CD4-positive, alpha-beta T cell treated with Interferon gamma for 1 hour (primary cell): Measurements from ENCODE around the gene KLK11.
"Not testable (repeated sequence)": the region's sequence is repeated elsewhere in the genome, so short reads cannot be mapped to it uniquely, and the experiment has no call there.

ENCODE experiments used
- DNase-seq: peaks from one replicate; pipeline ENCODE4 v3.0.0-alpha.2; 2020

Gene KLK11

DNA sequence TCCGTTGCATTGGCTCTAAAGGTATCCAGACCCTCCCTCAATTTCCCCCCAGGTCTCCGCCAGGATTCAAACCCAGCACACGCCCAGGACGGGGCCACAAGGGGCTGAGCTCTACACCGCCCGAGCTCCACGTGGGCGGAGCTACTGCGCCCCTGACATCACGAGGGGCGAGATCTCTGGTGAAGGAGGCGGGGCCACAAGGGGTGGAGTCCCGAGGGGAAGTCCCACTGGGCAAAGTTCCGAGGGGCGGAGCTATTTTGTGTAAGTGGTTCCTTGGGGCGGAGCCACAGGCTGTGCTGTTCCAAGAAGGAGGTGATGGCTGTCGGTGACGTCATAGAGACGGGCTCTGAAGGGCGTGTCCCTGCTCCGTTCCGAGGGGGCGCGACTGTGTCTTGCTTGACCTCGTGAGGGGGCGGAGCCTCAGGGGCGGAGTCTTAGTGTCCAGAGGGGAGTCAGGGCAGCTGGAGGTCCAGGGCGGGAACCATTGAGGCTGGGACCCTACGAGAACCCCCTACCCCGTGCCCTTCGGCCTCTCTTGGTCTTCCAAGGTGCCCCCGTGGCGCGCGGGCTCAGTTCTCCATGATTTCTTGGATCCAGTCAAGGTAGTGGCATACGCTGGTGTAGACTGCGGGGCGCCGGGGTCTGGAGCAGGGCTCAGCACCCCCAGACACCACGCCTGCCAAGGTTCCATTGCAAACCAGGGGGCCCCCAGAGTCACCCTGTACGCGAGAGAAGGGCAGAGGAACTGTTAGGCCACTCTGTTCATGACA lies 23.7 kb downstream of the KLK11 start:
- peak; percentile 11 for DNase-seq

DNA sequence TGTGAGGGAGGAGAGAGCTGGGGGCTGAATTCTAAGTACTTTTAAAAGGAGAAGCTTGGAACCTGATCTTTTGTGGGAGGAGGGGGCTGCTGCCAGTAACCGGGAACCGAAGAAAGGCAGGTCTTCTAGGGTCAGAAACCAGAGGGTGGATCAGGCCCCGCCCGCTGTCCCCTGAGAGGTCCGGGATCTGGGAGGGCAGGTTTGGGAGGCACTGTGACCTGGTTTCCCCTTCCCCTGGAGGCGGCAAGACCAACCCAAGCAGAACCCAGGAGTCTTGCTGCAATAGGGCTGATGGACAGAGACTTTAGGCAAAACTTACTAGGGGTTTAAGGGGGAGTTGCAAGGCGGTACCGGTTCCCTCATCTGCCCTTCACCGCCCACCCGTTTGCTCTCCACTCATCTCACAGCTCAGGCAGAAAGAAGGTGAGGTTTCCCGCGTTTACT lies 24.3 kb downstream of the KLK11 start:
- DNase-seq, result no peak

DNA sequence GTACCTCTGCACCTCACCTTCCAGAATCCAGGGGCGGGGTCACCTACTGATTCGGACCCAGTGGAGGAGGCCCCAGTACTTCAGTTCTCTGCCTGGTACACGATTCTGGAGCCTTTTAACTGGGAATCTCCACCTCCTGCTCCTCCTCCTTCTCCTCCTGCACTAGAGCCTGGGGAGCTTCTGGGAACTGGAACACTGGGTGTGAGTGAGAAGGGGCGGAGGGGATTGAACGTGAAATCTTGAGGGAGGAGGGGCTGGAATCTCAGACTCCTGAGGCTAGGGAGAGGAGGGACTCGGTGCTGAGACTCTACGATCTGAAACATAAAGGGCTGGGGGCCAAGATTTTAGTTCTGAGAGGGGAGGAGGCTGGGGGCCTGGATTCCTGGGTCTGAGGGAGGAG lies 24.9 kb downstream of the KLK11 start, which contains the start of gene KLK8:
KLK8 (minus strand) TSS at position 90 of the 400 bp plus-strand sequence. CDS start 437 bp downstream, outside the sequence.
- no peak for DNase-seq

DNA sequence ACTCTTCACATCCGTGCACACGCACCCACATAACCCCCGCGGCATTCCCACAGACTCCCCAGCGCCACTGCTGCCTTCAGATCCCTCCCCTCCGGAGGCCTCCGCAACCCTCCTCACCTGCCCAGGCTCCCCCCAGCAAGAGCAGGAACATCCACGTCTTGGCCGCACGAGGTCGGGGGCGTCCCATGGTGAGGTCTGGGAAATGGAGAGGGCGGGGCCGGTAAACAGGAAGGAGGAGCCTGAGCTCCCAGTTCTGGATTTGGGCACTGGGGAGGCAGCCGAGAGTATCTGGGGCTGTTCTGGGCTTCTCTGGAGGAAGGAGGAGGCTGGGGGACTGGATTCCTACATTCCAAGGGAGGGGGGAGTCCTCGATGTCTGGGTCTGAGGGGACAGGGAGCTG lies 25.4 kb downstream of the KLK11 start:
- DNase-seq, result no peak

DNA sequence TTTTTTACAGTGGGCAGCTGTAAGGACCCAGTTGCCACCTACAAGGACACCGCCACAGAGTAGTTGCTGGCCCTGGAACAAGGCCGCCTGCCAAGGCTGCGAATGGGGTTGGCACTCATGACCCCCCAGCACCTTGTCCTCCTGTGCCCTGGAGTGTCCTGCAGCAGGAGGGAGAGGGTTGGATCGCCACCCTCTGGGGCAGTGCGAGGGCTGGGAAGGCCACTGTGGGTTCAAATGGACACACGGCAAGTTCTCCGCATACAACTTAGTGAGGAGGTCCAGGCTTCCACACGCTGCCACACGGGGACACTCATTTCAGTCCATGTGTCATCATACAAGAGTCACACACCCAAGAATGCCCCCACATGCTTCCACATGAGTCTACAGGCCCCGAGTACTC lies 26.0 kb downstream of the KLK11 start:
- DNase-seq, result no peak

DNA sequence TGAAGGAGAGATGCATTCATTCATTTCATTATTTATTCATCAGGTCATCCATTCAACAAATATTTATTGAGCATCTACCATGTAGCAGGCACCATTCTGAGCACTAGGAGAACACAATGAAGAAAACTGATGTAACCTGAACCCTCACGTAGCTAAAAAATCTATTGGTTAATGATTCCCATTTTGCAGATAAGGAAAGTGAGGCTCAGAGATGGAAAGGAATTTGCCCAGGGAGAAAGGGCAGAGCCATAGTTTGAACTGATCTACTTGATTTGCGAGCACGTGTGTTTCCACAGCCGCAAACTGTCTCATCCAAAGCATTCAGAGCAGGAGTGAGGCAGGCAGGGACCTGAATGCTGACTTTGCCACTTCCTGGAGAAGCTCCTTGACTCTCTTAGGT lies 27.7 kb downstream of the KLK11 start:
- DNase-seq, result no peak

DNA sequence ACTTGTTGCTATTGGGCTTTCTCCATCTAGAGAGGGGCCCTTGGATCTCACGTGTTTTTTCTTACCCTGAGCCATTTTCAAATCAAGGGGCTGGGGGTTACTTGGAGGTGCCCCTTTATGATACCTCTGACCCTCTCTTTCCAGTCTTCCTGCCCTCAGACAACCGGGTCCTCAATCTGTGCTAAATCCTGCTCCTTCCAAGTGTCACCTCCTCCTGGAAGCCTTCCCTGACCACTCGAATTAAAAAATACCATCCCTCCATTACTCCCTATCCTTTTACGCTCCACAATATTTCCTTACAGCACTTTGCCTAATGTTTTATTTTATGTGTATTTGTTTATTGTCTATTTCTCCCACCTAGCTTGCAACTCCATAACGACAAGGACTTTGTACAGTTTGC lies 28.4 kb downstream of the KLK11 start:
- DNase-seq, result no peak

DNA sequence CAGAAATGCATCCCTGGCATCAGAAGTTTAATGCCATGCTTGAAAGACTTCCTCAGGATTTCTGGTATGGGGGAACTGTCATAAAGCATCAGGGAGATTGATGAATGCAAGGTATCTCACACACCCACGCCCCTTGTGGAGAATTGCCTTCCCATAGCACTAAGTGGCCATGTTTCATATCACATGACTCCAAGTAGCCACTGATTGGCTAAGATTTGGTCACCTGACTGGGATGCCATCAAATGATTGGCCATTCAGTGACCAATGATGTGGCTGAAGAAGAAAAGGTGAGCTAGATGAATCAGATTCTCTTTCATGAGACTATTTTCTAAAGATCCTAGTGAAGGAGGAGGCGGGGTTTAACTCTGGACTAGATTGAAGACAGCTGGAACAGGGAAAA lies 32.3 kb downstream of the KLK11 start:
- DNase-seq, result no peak

DNA sequence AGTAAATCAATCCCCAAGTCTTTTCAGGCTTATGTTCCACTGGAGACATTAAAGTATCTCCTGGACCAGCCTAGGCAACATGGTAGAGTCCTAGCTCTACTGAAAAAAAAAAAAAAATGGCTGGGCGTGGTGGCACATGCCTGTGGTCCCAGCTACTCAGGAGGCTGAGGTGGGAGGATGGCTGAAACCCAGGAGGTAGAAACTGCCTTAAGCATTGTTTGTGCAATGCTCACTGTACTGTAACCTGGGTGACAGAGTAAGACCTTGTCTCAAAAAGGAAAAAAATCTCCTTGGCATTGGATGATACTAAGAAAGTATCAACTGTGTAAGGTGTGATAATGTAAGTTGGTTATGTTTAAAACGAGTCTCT lies 33.8 kb downstream of the KLK11 start:
- no peak for DNase-seq

DNA sequence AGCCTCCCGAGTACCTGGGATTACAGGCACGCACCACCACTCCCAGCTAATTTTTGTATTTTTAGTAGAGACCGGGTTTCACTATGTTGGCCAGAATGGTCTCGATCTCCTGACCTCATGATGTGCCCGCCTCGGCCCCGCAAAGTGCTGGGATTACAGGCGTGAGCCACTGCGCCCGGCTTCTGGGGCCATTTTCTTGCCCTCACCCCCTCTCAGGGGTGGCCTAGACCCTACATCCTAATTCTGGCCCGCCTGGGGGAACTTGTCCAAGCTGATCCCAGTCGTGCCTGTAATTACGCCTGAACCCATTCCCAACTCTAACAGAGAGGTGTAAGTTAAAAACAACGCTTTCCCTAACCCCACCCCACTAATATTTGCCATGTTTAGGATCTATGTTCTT lies 42.0 kb downstream of the KLK11 start:
- DNase-seq, result not testable (repeated sequence)

DNA sequence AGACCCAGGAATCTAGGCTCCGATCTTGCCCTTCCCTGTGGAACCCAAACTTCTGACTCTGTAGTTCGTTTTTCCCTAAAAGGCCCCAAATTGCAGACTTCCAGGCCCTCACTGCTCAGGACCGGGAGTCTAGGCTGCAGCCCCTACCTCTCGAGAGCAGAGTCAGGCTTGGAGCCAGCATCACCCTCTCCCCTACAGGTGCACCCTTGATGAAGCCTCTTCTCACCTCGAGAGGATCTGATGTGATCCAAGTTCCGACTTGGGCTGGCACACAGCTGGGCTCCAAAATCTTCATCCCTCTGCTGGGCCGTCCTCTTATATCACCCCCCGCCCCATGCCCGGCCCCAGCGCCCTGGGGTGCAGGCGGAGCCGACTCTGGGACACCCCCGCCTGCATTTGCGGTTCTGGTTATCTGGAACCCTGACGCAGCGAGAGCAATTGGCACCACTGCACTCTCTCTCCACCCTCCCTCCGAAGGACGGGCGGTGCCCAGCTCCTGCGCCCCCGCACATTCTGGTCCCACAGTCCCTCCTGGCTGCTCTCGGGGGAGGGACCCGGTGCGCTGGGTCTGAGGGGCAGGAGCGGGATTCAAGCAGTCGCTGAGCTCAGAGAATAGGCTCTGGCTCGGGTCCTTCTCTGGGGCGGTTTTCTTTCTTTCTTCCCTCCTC lies 42.7 kb downstream of the KLK11 start, which contains the start of gene KLK7:
KLK7 (minus strand) TSS at position 293 of the 668 bp plus-strand sequence. CDS start 1,518 bp downstream, outside the sequence.
- no peak for DNase-seq

DNA sequence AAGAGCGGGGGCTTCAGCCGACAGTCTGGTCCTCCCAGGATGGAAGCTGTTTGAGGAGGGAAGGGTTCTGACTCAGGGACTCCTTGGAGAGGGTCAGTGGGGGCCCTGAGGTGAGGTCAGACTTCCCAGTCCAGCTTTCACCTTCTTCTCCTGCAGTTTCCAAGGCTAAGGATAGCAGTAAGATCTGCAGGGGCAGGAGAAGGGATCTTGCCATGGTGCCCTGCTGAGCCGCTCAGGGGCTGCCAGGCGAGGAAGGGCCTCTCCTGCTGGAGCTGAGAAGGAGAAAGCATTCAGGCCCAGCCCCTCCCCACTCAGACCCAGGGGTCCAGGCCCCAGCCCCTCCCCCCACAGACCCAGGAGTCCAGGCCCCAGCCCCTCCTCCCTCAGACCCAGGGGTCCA lies 44.2 kb downstream of the KLK11 start:
- no peak for DNase-seq

DNA sequence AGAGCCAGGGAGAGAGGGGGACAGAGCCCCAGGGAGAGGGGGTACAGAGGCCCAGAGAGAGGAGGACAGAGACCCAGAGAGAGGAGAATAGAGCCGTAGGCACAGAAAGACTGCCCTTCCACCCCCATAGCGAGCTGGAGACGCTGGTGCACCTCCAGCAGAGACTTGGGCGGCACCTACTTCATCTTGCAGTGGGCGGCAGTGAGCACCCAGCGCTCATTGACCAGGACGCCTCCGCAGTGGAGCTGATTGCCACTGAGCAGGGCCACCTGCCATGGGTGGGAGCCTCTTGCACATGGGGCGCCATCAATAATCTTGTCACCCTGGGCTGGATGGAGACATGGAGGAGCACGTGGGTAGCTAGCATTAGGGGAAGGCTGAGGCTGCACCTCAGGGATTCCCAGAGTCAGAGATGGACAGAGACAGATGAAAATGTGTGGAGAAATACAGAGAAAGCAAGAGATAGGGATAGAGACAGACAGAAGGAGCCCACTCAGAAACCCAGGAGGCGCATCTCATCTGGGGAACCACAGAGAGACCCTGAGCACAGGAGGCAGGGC lies 44.7 kb downstream of the KLK11 start:
- DNase-seq, result no peak

DNA sequence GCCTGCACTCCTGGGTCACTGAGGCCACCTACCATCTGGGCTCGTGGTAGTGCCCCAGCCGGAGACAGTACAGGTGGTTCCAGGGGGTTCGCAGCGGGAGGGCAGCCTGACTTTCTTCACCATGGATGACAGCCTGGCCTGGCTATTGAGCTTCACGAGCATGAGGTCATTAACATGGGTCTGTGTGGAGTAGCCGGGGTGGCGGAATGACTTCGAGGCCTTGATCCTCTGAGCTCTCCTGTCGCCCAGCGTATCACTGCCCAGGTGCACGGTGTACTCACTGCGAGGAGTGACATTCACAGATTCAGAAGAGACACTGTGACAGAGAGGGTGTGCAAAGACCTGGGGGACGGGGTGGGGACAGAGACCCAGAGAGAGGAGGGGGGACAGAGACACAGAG lies 46.2 kb downstream of the KLK11 start:
- no peak for DNase-seq

DNA sequence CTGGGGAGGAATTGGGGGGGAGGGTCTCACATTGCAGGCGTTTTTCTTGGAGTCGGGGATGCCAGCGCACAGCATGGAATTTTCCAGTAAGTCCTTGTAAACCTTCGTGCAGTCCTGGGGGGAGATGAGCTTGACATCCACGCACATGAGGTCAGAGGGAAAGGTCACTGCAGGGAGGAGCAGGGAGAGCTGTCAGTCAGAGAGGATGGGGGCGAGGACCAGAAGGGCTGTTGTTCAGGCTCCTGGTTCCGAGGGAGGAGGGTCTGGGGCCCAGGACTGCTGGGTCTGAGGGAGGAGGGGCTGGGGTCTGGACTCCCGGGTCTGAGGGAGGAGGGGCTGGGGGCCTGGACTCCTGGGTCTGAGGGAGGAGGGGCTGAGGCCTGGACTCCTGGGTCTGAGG lies 46.7 kb downstream of the KLK11 start:
- no peak for DNase-seq

DNA sequence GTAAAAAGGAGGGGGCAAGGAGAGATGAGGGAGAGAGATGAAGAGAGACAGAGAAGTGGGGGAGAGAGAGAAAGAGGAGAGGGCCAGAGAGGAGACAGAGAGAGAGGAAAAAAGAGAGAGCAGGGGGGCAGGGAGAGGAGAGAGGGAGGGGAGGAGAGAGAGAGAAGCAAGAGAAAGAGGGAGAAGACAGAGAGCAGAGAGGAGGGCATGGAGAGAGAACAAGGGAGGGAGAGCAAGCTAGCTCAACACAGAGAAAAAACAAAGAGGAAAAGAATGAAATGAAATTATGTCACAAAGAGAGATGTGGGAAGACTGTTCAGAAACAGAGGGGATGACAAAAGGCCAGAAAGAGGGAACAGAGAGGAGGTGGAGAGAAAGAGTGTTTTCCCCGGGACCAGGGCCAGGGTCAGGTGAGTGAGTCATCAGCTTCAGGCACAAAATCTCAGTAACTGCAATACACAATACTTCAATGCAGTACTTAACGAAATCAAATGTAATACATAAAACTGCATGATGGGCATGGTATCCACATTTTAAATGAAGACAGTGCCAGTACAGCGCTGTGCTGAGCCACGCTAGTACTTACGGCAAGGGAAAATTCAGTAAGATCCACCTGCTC lies 47.5 kb downstream of the KLK11 start:
- no peak for DNase-seq

DNA sequence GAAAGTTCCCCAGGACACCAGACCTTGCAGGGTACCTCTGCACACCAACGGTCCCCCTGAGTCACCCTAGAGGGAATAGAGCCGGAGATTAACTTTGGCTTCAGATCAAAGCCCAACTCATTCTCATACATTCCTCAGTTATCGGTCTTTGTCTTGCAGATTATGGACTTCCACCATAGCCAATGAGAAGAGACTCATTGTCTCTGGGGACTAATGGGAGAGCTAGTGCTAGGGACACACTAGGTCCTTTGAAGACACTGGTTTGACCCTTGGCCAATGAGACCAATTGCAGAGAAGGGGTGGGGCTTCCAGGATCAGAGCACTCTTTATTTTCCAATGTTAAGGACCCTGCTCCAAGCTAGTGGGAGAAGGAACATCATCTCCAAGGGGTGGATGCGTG lies 48.8 kb downstream of the KLK11 start:
- no peak for DNase-seq

DNA sequence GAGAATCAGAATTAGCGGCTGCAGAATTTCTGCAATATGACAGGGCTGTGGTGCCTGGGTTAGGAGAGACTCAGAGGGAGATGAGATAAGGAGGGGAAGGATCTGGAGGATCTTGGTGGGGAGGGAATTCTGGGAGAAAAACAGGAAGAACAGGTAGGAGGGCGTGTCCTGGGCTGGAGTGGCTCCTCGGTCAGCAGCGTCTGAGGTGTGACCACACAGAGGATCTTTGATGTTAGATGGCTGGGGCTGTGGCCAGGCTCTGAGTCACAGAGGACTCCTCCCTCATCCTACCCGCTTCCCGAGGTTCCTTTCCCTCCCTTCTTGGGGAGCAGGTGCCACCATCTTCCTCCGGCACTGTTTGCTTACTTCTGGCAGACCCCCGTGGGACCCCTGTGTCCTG lies 50.6 kb downstream of the KLK11 start:
- no peak for DNase-seq

DNA sequence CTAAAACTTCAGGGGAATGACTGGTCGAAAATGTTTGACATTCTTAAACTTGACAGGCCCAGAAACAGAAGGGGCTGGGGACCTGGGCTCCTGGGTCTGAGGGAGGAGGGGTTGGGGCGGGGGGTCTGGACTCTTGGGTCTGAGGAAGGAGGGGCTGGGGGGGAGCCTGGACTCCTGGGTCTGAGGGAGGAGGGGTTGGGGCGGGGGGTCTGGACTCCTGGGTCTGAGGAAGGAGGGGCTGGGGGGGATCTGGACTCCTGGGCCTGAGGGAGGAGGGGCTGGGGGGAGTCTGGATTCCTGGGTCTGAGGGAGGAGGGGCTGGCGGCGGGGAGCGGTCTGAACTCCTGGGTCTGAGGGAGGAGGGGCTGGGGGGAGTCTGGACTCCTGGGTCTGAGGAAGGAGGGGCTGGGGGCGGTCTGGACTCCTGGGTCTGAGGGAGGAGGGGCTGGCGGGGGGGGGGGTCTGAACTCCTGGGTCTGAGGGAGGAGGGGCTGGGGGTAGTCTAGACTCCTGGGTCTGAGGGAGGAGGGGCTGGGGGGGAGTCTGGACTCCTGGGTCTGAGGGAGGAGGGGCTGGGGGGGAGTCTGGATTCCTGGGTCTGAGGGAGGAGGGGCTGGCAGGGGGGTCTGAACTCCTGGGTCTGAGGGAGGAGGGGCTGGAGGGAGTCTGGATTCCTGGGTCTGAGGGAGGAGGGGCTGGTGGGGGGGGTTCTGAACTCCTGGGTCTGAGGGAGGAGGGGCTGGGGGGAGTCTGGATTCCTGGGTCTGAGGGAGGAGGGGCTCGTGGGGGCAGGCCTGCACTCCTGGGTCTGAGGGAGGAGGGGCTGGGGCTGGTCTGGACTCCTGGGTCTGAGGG lies 51.5 kb downstream of the KLK11 start:
- no peak for DNase-seq

DNA sequence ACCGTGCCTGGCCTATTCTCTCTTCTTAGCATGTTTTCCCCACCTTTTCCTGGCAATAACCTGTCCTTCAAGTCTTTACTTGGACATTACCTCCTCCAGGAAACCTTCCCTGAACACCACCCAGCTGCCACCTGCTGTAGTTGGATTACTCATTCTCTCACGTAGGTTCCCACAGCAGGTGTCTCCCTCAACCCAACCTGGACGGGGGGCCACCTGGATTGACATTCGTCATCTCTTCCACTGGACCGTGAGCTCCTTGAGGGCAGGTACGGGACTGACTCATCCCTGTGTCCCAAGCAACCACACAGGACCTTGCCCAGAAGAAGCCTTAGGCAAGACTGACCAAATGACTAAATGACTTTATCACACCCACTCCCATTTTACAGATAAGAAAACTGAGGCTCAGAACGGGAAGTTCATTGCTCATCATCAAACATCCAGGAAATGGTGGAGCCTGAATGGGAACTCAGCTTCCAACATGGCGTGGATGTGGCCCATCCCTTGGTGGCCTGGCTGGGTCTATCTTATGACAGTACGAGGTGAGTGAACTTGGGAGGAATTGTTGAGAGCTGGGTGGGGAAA lies 53.5 kb downstream of the KLK11 start:
- DNase-seq, result no peak
